HG03571 (cell line): ENCODE data around the gene ARHGEF16.

Experiments
- ATAC-seq: cut with Tn5 transposase; IDR thresholded peaks from one replicate; pipeline ENCODE4 v1.9.1; 2021; ENCODE audit not compliant: unreplicated experiment

Gene ARHGEF16

DNA sequence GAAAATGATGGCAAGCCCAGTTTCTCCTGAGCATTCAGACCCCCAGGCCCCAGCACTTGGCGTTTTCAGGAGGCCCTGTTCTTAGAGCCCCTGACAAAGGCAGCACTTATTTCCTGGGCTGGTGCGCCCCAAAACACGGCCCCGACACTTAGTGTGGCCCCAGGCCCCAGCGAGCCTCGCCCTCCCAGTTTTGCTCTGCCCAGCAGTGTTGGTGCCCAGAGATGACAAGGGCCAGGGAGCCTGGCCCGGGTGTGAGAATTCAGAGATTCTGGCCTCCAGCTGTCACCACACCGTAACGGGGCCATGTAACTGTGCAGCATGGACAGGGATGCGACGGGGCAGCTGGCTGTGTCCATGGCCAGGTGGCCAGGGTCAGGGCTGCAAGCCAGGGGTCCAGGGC, 18.0 kb upstream of the ARHGEF16 start:
- no peak for ATAC-seq

DNA sequence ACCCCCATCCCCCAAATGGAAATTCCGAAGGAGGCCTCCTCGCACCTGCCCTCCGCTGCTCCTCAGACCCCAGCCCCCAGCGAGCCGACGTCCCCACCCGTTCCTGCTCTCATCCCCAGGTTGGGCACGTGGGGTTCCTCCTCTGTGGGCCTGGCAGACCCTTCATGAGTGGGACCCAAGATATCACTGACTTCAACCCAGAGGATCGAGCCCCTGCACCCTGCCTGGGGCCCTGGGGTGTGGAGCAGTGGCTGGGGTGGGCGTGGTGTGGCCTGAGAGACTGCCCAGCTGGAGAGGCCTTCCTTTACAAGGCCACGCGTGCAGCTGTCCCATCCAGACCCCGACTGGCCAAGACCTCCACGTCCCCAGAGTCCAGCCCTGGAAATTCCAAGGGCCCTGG, 17.6 kb upstream of the ARHGEF16 start:
- no peak for ATAC-seq

GRCh38 chr1:3438661-3439180, 15.7 kb upstream of the ARHGEF16 start:
- ATAC-seq, result no peak

- ATAC-seq, result no peak
These were observed 14.8 kb upstream of the ARHGEF16 start for GRCh38 chr1:3439346-3440299.

GRCh38 chr1:3440300-3440681, 14.2 kb upstream of the ARHGEF16 start:
- no peak for ATAC-seq

DNA sequence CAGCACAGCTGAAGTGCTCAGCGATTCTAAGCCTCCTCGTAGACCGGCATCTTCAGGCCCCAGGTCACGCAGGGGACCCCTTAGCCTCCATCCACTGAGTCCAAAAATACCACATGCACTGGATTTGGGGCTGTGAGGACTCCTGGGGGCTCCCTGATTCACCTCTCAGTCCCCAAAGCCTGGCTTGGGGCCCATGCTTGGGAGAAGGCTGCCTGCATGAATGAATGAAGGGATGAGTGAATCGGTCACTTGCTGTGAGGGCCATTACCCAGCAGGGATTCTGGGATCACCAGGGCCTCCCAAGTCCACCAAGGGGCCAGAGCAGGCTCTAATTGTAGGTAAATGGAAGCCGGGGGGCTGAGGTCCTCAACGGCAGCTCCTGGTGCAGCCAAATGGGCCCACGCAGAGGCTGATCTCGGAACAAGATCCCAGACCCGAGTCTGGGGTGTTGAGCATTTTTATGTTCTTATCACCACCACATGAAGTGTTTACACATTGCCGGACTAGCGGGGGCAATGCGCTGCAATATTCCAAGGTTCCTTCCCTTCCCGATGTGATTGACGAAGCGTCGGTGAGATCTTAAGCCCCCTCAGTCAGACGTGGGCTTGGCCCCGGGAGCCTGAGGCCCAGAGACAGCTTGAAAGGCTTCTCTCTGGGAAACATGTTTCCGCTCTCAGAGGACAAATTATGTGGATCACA, 13.6 kb upstream of the ARHGEF16 start:
- no peak for ATAC-seq

DNA sequence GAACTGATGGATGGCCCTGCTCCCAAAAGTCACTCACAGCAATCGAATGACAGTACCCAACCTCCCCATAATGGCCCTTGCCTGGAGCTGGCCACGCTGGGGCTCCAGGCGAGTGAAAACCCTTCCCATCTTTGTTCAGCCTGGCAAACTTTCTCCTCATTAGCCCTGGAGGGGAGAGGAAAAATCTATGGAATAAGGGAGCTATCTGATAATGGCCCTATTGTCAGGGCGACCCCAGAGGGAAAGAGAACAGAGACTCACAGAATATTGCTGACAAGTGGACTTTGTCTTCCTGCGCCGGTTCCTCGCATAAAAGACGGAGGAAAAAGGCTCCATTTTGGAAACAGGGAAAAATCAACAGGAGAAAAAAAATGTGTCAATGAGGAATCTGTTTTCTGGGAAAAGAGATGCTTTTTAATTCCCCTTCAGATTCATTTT, 13.0 kb upstream of the ARHGEF16 start:
- ATAC-seq, result no peak

DNA sequence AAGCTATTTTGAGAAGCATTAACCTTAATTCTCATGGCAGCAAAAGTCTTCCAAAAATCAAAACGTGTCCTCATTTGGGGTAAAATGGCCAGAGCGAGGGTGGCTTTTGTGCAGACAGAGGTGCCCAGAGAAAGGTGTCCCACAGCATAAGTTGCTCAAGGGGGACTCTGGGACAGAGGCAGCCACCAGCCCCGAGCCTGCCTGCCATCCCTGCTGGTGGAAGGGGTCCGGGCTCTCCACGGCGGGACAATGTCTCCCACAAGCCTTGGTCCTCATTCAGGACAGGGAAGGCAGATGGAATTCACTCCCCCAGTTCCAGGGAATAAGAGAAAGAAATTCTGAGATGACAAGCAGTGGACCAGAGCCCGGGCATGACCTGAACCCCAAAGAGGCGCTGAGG, 12.6 kb upstream of the ARHGEF16 start:
- no peak for ATAC-seq

DNA sequence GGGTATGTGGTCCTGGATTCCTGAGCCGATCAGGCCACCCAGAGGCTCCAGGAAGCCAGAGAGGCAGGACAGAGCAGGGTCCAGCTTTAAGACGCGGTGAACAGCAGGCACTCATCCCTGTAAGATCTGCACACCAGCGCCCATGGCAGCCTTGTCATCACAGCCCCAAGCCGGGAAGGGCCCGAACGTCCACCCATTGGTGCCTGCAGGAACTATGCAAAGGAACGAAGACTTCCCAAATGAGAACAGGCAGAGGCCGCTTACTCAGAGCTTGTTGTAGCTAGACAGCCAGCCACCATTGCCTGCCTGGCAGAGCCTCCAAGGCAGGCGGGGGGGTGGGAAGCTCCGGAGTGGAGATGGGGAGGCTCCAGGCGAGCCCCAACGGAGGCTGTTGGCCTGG, 12.1 kb upstream of the ARHGEF16 start:
- no peak for ATAC-seq

DNA sequence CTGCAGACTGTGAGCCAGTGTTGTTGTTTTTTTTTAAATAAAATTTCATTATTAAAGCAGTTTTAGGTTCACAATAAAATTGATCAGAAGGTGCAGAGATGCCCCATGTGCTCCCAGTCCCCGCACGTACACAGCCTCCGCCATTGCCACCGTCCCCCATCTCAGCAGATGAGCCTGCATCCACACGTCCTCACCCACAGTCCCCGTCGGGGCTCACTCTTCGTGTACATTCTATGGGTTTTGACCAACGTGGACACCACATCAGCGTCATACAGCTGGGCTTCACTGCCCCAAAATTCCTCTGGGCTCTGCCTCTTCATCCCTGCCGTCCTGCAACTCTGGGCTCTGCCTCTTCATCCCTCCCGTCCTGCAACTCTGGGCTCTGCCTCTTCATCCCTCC, 11.6 kb upstream of the ARHGEF16 start:
- no peak for ATAC-seq

GRCh38 chr1:3443807-3444206, 10.7 kb upstream of the ARHGEF16 start:
- ATAC-seq, result no peak

GRCh38 chr1:3444298-3444697, 10.2 kb upstream of the ARHGEF16 start:
- ATAC-seq, result no peak

GRCh38 chr1:3444736-3445135, 9.7 kb upstream of the ARHGEF16 start:
- no peak for ATAC-seq

- ATAC-seq, result no peak
These were observed 4.1 kb upstream of the ARHGEF16 start for GRCh38 chr1:3450202-3450863.

DNA sequence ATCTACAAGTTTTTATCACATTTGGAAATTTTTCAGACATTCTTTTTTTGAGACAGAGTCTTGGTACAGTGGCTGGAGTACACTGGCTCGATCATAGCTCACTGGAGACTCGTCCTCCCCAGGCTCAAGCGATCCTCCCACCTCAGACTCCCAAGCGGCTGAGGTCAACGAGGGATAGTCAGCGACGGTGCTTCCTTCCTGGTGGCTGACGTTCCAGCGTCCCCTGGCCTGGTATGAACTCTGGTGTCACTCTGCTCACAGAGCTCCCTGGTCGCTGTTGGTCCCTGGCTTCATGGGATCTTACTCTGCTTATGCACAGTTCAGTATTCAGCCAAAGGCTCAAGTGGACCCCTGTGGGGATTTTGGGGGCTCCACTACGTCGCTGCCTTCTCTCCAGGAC, 3.5 kb upstream of the ARHGEF16 start:
- ATAC-seq, result no peak

- ATAC-seq, result no peak
These were observed 2.2 kb upstream of the ARHGEF16 start for GRCh38 chr1:3451994-3452865.

GRCh38 chr1:3452866-3453175, 1.6 kb upstream of the ARHGEF16 start:
- ATAC-seq, result no peak

DNA sequence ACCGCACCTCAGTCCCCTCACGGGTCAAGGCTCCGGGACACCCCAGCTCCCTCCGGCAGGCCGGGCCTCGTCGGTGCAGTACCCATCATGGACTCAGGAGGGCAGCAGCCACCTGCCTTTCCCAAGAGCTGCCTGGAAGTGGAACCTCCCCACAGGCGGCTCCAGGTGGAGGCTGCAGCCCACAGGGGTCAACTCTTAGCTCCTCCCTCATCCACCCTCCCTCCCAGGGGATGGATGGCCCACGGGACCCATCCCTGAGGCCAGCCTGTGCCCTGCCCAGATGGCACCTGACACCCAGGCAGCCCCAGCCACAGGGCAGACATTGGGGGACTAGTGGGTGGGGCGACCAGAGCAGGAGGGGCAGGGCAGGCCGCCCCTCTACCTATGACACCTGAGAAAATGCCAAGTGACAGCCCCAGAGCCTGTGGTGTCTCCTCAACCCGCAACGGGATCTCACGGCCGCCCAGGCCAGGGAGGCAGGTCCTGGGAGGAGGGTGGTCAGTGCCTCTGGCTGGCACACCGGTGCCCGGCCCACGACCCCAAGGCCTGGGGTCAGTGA, 1.2 kb upstream of the ARHGEF16 start:
- no peak for ATAC-seq

GRCh38 chr1:3454811-3455618, 550 bp downstream of the ARHGEF16 start:
- no peak for ATAC-seq
